DMS53 treated with DMSO at 0.1 percent for 48 hours (cell line): ENCODE results near the gene NCOA5.

Source experiments
- DNase-seq: peaks from one replicate; lab custom pipeline; 2025; ENCODE audit not compliant: unreplicated experiment; lab: John Stamatoyannopoulos, UW

The NCOA5 gene

GRCh38 chr20:46063151-46063550 lies 26.6 kb downstream of the NCOA5 start:
- DNase-seq = no peak

GRCh38 chr20:46062621-46063020 lies 27.1 kb downstream of the NCOA5 start:
- DNase-seq = no peak

- no peak for DNase-seq
Measured at GRCh38 chr20:46062151-46062550, 27.6 kb downstream of the NCOA5 start.

- no peak for DNase-seq
Measured at GRCh38 chr20:46060975-46061374, 28.8 kb downstream of the NCOA5 start.

DNA sequence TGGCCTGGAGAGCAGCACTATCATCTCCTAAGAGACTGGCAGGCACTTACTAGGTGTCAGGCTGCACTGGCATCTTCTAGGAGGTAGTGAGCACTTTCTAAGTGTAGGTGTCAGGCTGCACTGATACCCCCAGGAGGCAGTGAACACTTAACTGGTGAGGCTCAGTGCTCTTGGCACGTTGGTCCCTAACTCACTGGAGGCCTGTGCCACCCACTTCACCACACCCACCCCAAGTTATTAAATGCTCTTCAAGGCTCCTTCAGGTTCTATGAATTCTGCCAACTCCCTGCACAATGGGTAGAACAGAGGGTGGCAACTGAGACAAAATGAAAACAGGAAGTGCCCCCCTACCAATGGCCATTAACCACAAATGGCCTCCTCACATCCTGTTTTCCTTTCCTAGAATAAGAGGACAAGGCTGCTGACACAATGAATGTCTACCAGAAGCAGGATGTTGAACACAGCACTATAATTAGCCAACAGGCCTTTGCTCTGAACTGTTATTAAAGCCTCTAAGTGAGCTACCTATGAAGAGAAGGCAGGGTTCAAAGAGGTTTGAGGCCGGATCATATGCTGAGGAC lies 29.4 kb downstream of the NCOA5 start:
- no peak for DNase-seq

GRCh38 chr20:46058599-46059281 lies 31.0 kb downstream of the NCOA5 start:
- no peak for DNase-seq

GRCh38 chr20:46057856-46058598 lies 31.7 kb downstream of the NCOA5 start:
- DNase-seq = no peak

DNA sequence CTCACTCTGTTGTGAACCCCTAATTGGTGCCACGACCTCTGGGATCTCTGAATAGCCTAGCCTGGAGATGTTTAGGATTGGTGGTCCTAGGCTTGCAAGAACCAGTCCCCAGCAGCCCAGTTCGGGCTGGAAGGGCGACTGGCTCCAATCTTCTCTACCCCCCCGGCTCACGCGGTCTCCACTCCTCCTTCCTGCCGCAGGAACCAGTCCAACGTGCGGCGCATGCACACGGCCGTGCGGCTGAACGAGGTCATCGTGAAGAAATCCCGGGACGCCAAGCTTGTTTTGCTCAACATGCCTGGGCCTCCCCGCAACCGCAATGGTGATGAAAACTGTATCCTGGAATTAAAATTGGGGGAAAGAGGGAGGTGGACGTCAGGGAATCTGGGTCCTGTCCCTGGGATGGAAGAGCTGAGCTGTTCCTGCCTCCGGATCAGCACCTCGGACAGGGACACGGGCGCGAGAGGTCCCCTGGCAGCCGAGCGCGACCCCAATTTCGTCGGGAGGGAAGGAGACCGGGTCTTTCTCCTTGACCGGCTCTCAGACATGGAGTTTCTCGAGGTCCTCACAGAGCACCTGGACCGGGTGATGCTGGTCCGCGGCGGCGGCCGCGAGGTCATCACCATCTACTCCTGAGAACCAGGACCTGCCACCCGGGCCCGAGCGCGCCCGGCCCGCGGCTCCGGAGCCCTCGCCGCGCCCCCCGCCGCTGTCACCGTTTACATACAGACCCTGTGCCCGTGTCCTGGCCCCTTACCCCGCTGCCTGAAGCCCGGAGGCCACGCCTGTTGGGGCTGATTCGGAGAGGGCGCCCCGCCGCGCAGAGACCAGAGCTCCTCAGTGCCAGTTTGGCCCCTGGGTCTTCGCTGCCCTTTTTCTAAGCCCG lies 32.5 kb downstream of the NCOA5 start:
- no peak for DNase-seq

GRCh38 chr20:46056027-46056833 lies 33.5 kb downstream of the NCOA5 start:
- DNase-seq = no peak

DNA sequence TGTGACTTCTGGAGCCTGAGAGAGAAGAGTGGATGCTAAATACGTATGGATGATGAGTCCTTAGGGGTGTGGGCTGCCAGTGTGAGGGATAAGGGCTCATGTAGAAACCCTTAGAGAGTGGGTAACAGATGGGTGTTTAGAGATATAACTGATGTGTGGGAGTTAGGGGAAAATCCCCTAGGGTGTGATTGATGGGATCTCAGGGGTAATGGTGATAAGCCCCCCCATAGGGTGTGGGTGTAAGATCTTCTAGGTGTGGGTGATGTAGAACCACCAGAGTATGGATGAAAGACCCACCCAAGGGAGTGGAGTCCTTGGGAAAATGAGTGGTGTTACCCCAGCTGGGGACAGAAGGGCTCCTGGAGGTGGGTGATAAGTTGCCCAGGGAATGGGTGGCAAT lies 34.5 kb downstream of the NCOA5 start:
- no peak for DNase-seq

DNA sequence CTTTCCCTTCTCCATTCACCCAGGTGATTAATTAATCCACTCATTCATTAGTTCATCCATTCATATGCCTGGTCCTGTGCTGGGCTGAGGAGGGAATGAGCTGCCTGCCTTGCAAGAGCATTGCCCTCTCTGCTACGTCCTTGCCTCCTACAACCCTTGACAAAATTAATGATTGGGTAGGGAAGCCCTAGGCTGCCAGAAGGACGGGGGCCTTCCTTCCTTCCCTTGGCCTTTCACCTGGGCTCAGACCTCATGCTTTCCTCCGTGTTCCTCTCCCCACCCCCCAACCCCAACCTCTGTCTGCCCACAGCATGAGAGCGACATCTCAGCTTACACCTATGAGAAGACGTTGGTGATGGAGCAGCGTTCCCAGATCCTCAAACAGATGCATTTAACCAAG lies 35.2 kb downstream of the NCOA5 start:
- DNase-seq = no peak

DNA sequence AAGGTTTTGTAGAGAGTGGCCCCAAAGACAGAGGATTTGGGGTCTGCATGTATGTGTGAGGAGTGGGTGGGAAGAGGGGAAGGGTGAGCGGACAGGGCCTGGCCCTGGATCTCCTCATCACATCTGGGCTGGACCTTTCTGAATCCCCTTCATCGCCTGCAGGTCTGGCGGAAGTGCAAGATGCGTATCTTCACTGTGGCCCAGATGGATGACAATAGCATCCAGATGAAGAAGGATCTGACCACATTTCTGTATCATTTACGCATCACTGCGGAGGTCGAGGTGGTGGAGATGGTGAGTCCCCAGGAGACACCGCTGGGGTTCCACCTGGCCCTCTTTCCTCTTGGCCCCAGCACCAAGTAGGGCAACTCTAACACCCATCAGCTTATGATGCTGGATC lies 36.3 kb downstream of the NCOA5 start:
- no peak for DNase-seq

GRCh38 chr20:46051556-46052308 lies 38.0 kb downstream of the NCOA5 start:
- no peak for DNase-seq

GRCh38 chr20:46050885-46051284 lies 38.9 kb downstream of the NCOA5 start:
- DNase-seq = no peak

DNA sequence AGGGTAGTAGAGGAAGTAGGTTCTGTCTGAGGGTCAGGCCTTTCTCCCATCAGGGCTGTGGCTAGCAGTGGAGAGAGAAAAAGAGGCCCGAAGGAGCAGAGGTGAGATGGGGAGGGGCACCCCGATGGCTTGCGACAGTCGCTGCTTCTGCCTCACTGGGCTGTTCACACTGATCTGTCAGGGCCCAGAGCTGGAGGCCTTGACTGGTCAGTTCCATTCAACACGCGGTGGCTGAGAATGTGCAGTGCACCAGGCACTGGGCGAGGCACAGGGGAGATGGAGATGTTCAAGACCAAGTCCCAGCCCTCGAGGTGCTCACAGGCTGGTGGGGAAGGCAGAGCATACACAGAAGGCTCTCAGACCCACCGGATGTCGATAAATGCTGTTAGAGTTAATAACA lies 39.3 kb downstream of the NCOA5 start:
- DNase-seq = no peak

DNA sequence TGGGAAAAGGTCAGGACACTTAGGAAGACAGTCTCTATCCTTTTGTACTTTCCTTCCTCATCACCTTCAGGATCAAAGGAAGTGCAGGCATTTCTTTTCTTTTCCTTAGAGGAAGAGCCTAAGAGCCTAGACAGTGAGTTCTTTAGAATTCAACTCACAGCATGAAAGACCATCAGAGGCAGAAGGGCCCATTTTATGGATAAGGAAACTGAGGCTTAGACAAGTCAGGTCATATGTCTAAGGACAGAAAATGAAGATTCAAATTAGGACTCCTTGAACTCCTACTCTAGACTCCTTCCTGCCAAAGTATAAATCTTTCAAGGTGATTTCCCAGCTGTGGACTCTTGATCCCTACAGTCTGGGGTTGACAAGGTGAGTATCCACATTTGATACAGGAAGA lies 39.9 kb downstream of the NCOA5 start:
- no peak for DNase-seq

GRCh38 chr20:46049190-46049589 lies 40.6 kb downstream of the NCOA5 start:
- DNase-seq = no peak

GRCh38 chr20:46047821-46048220 lies 41.9 kb downstream of the NCOA5 start:
- DNase-seq = no peak

DNA sequence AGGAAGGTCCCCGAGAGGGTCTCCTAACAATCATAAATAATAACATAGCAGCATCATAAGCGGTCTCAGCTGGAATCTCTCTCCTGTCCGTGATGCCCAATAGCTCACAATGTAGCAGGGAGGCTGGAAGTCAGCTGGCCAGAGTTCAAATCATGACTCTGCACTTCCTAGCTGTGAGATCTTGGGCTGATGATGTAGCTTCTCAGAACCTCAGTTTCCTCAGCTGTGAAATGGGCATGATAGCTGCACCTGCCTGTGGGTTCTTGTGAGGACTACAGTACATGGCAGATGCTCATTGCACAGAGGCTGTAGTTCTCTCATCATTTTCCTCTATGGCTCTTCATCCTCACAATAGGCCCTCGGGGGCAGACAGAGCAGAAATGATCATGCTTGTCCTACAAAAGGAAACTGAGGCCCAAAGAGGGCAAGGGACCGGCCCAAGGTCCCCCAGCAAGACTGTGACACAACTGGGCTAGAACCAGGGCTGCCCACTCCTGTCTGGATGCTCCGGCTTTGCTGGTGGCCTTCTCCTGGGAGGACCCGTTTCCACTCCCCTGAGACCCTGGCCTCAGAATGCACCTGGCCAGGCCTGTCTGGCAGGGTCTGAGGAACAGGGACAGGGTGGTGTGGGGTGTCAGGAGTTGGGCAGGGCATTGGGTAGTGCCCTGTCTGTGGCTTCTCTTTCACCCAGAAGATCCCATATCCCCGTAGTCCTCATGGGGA lies 43.0 kb downstream of the NCOA5 start:
- DNase-seq = no peak
